Measurements from ENCODE around the gene EML6. TPM values are rescaled to one million over a fixed set of nuclear protein-coding genes. Genes with fewer than 3 reads are reported as not detected.

Gene EML6
- total RNA-seq, 1 donor from 2014 or later, result 0.89 TPM

GRCh38 chr2:54902763-54903162, 179.3 kb downstream of the EML6 start:
- intact Hi-C loops (cut with micrococcal nuclease), result no loop called here

- intact Hi-C loops (cut with micrococcal nuclease), result no loop called here
Measured at GRCh38 chr2:54903736-54904554, 180.5 kb downstream of the EML6 start.

DNA sequence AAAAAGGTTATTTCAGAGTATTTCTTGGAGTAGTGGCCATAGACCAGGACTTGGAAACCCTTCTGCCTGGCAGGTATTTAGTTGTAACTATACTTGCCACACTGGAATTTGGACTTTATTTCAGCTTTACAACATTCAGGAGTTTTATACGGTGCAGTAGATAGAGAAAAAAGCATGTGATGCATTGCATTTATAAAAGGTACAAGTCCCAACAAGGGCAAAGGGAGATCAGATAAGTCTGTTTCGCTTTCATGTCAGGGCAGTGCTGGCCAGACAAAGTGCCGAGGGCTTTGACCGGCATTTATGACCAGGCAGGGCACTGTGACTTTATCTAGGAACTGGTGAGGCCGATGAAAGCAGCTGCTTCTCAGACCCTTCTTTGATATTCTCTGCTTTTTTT, 181.4 kb downstream of the EML6 start:
- intact Hi-C loops (cut with micrococcal nuclease), result no loop called here

- intact Hi-C loops (cut with micrococcal nuclease), result no loop called here
Measured at GRCh38 chr2:54906716-54907115, 183.3 kb downstream of the EML6 start.

DNA sequence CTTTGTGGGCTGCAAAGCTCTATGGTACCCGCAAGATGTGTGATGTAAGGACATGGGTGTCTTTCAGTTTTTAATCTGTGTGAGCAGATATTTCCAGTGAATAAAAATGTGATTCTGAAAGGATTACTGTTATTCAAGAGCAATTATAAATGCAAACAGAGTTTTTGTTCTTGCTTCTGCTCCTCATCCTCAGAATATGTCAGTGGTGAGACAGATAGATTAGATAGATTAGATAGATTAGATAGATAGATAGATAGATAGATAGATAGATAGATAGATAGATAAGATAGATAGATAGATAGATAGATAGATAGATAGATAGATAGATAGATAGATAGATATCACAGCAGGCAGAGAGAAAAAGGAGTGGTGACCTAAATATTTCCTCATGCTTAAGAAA, 184.2 kb downstream of the EML6 start:
- intact Hi-C loops (cut with micrococcal nuclease), result no loop called here

GRCh38 chr2:54908591-54908990, 185.1 kb downstream of the EML6 start:
- intact Hi-C loops (cut with micrococcal nuclease), result no loop called here

GRCh38 chr2:54909001-54909400, 185.5 kb downstream of the EML6 start:
- intact Hi-C loops (cut with micrococcal nuclease), result no loop called here

DNA sequence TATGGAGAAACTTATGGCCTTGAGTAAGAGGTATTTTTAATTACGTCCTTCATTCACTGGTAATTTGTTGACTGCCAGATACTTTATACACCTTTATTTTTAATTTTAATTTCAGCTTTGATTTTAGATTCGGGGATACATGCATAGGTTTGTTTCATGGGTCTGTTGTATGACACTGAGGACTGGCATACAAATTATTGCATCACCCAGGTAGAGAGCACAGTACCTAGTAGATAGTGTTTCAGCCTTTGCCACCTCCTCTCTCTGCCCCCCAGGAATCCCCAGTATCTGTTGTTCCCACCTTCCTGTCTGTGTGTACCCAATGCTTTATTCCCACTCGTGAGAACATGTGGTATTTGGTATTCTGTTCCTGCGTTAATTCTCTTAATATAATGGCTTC, 188.8 kb downstream of the EML6 start:
- intact Hi-C loops (cut with micrococcal nuclease), result no loop called here

- intact Hi-C loops (cut with micrococcal nuclease), result no loop called here
Measured at GRCh38 chr2:54912893-54913292, 189.4 kb downstream of the EML6 start.

- intact Hi-C loops (cut with micrococcal nuclease), result no loop called here
Measured at GRCh38 chr2:54914637-54915036, 191.2 kb downstream of the EML6 start.

DNA sequence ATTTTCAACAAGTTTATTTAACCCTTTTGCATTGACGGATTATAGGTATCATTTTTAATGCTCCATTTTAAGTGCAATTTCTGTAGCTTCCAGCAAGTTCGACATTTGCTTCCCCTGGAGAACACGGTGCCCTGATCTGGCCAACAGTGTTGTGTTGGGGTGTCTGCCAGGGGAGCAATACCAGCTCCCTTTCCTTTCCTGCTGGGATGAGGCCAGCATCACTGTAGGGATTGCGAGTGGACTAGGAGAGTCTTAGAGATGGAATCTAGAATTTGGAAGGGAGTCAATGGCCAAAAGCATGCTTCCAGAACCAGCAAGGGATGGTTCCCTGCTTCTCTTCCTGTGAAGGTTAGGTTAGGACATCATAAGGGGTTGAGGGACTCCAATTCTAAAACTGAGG, 191.6 kb downstream of the EML6 start:
- intact Hi-C loops (cut with micrococcal nuclease), result no loop called here

DNA sequence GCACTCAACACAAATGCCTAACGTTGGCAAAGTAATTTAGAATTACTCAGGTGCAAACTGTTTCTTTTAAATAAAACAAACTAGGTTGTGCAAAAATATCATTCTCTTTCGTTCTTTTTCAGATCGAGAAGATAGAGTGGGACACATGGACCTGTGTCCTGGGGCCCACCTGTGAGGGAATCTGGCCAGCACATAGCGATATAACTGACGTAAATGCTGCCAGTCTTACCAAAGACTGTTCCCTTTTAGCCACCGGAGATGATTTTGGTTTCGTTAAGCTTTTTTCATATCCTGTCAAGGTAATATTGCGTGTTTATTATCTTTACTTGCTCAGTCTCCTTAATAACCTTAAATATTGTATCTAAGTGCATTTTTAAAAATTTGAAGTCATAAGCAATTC, 193.2 kb downstream of the EML6 start:
- intact Hi-C loops (cut with micrococcal nuclease), result no loop called here

DNA sequence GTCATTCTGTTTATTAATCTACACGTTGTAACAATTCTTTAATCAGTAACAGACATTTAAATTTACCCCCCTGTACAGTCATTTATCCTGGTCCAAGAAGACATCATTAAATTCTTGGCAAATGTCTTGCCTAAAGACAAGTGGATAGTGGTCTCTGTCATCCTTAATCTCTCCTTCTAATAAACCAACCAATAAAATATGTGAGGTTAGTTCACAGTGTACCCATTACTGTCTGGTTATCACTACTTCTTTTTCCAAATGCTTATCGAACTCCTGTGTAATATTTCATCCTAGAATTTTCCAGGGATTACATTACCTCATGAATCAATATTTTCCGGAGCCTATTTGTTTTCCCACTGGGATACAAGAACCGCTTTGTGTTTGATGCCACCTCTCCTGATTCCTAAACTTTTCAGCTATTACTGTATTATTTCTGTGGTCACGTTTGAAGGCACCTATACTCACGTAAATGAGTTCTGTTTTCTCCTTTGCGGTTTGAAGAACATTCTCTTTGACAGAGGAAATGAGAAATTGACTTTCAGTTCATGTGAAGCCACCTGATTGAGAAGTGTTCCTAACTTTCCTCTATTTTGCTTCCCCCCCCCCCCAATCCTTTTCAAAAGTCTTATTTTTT, 195.3 kb downstream of the EML6 start:
- intact Hi-C loops (cut with micrococcal nuclease), result no loop called here

DNA sequence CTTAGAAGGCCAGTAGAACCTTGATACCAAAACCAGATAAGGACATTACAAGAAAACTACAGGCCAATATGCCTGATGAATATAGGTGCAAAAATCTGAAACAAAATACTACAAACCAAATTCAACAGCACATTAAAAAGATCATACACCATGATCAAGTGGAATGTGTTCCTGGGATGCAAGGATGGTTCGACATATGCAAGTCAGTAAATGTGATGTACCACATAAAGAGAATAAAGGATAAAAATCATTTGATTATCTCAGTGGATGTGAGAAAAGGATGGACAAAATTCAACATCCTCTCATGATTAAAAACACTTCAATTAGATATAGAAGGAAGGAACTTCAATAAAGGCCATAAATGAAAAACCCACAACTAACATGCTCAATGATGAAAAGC, 197.2 kb downstream of the EML6 start:
- intact Hi-C loops (cut with micrococcal nuclease), result no loop called here

DNA sequence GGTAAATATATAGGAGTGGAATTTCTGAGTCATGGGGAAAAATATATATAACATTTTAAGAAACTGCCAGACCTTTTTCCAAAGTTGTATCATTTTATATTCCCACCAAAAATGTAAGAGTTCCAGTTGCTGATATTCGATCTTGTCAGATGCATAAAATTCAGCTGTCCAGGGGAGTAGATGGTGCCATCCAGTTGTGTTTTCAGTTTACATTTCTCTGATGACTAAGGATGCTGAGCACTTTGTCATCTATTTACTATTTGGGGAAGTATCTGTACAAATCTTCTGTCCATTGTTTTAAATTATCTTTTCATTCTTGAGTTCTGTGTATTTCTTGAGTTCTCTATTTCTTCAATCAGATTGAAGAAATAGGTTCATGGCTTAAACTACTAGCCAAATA, 200.7 kb downstream of the EML6 start:
- intact Hi-C loops (cut with micrococcal nuclease), result no loop called here

GRCh38 chr2:54925022-54925421, 201.6 kb downstream of the EML6 start:
- intact Hi-C loops (cut with micrococcal nuclease), result no loop called here

GRCh38 chr2:54927085-54927750, 203.8 kb downstream of the EML6 start:
- intact Hi-C loops (cut with micrococcal nuclease), result no loop called here

DNA sequence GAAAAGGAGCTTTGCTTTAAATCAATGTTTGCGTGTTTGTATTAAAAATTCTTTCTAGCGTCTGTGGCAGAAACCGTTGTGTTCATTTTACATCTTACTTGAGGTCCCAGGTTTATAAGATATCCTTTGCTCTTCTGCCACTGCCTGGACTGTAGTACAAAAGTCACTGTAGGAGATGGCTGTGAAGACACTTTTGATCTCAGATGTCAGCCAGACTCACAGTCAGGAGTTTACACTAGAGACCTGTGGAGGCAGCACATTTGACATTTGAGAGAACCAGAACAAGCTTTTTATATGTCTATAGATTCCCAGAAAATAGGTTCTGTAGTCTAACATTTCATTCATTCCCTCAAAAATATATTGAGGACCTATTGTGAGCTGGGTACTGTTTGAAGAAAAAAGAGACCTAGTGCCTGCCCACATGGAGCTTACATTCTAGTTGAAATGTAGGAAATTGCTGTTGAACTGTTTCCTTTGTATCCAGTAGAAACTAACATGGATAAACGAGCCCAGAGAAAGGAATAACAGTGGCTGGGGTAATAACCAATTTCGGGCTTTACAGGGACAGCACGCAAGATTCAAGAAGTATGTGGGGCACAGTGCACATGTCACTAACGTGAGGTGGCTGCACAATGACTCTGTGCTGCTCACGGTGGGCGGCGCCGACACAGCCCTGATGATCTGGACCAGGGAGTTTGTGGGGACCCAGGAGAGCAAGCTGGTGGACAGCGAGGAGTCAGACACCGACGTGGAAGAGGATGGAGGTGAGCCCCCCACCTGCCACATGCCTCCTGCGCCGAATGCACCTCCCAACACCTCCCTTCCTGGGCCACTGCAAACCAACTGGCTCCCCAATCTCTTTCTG, 204.5 kb downstream of the EML6 start:
- intact Hi-C loops (cut with micrococcal nuclease), result no loop called here

DNA sequence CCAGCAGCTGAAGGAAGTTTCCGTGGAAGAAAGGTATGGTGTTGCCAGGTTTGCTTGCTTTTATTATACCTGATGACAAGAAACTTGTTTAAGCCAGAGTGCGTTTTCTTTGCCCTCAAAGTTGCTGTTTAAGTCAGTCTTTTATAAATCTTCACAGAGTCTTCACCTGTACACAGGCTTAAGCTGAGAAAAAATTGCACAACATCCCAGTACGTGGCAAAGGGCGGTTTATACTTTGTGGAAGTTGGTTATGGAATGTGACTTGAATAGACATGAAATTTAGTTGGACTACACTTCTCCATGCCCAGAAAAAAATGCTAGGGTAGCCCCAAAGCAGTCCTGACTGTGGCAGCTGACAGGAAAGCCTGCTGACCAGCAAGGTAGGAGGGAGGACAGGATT, 205.3 kb downstream of the EML6 start:
- intact Hi-C loops (cut with micrococcal nuclease), result no loop called here

DNA sequence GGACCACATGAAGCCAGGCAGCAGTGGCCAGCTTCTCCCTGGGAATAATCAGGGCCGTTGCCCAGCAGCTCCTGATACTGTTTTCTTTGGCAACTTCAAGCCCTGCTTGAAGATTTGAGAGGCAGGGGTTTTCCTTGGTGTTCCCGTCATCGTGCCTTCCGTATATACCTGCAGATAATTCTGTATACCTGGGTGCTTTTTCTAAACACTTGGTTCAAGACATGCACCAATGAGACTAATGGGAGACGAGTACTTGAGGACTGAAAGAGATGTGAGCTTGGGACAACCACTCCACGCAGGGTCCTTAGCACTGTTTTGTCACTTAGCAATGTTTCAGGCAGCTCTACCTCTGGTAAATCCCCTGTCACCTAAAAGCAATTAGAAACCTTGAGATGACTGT, 208.0 kb downstream of the EML6 start:
- intact Hi-C loops (cut with micrococcal nuclease), result no loop called here

DNA sequence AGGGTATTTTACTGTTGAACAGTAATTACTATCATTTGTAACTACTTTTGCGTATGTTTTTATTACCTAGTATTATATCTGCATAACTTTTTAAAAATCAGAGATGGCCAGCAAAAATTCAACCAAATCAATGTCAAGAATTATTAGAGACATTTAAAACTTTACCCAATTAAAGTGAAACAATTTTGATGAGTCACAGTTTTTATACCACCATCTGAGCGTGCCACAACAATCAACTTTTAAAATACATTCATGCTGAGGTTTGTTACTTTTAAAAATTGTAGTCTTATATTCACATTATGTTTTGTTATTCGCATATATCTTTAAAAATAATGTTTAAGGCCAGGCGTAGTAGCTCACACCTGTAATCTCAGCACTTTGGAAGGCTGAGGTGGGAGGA, 211.9 kb downstream of the EML6 start:
- intact Hi-C loops (cut with micrococcal nuclease), result no loop called here

DNA sequence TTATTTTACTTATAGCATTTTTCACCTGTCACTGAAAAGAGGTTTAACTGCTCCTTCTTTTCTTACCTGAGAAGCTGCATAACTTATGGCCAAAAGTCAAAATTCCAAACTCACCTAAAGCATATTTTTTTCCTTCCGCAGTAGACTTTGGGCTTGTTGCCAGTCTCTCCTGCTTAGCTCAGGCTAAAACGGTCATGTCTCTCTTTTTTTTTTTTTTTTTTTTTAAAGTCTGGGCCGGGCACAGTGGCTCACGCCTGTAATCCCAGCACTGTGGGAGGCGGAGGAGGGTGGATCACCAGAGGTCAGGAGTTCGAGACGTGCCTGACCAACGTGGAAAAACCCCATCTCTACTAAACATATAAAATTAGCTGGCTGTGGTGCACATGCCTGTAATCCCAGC, 213.3 kb downstream of the EML6 start:
- intact Hi-C loops (cut with micrococcal nuclease), result no loop called here

Measured in T-helper 2 cell treated with Interferon-gamma antibody and Interleukin-4, amounts not matched to agents 100 ng/mL and 5 ng/mL, for 36 hours (primary cell).